Chondrocyte (in vitro differentiated cells): Measurements from ENCODE around the gene ATG13. TPM values are rescaled to one million over a fixed set of nuclear protein-coding genes. Genes with fewer than 3 reads are reported as not detected.

Experiments used
- DNase-seq: peaks from one replicate; pipeline ENCODE4 v3.0.0; 2021; ENCODE audit warnings: mixed read lengths, low spot score
- H3K27ac Mint-ChIP-seq: one replicate; pipeline ENCODE4 v1.8.0; 2021; ENCODE audit warnings: mild to moderate bottlenecking, moderate library complexity, mixed read lengths; ENCODE audit not compliant: unreplicated experiment
- H3K27me3 Mint-ChIP-seq: 2 replicates; pipeline ENCODE4 v1.8.0; 2021; ENCODE audit warnings: low read depth, mixed read lengths
- H3K36me3 Mint-ChIP-seq: 2 replicates; pipeline ENCODE4 v1.8.0; 2021; ENCODE audit warnings: low read depth, mixed read lengths
- H3K4me1 Mint-ChIP-seq: 2 replicates; pipeline ENCODE4 v1.8.0; 2021; ENCODE audit warnings: low read depth, mild to moderate bottlenecking, mixed read lengths
- H3K4me3 Mint-ChIP-seq: one replicate; pipeline ENCODE4 v1.8.0; 2021; ENCODE audit warnings: mild to moderate bottlenecking, moderate library complexity, mixed read lengths; ENCODE audit not compliant: unreplicated experiment
- H3K9me3 Mint-ChIP-seq: 2 replicates; pipeline ENCODE4 v1.8.0; 2021; ENCODE audit warnings: low read depth, mixed read lengths
- CTCF ChIP-seq: fragments of 200-600 bp; sonication (generic); IDR thresholded peaks from 2 replicates; pipeline ENCODE4 v1.5.0; 2021; ENCODE audit warnings: antibody characterized with exemption, mild to moderate bottlenecking, moderate library complexity
- total RNA-seq: library from RNA; stranded (reverse); gene quantifications from 3 replicates; pipeline ENCODE4 v1.2.1, GENCODE V29; 2021

Gene ATG13
- total RNA-seq, 1 donor from 2014 or later, result 67.1 TPM

- H3K4me3 Mint-ChIP-seq, result no peak overlapping the region
- peaks cover 18% of the 10 kb centered on the region for H3K36me3 Mint-ChIP-seq
- H3K27ac Mint-ChIP-seq, result peak overlapping the region; percentile 64
- TF ChIP-seq CTCF, result no peak
- peaks cover 30% of the 10 kb centered on the region for H3K4me1 Mint-ChIP-seq
- no peak for DNase-seq
- H3K9me3 Mint-ChIP-seq, result no peaks in the 10 kb centered on the region
- H3K27me3 Mint-ChIP-seq, result no peaks in the 10 kb centered on the region
Measured at GRCh38 chr11:46686886-46687795, 69.8 kb downstream of the ATG13 start.

DNA sequence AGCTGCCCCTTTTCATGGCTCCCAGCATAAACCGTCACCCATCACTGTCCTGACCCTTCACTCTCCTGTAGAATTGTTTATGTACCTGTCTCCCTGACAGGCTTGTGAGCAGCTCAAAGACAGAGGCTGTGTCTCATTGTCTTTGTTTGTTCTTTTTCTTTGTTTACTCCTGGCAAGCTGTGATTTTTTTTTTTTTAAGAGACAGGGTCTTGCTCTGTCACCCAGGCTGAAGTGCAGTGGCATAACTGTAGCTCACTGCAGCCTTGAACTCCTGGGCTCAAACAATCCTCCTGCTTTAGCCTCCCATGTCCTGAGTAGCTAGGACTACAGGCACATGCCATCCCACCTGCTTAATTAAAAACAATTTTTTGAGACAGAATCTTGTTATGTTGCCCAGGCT lies 73.3 kb downstream of the ATG13 start:
- no peak for TF ChIP-seq CTCF
- H3K4me3 Mint-ChIP-seq, result no peak overlapping the region
- no peaks in the 10 kb centered on the region for H3K27me3 Mint-ChIP-seq
- DNase-seq, result no peak
- peaks cover 27% of the 10 kb centered on the region for H3K36me3 Mint-ChIP-seq
- no peaks in the 10 kb centered on the region for H3K9me3 Mint-ChIP-seq
- peaks cover 38% of the 10 kb centered on the region for H3K4me1 Mint-ChIP-seq
- peak overlapping the region; percentile 50 for H3K27ac Mint-ChIP-seq

DNA sequence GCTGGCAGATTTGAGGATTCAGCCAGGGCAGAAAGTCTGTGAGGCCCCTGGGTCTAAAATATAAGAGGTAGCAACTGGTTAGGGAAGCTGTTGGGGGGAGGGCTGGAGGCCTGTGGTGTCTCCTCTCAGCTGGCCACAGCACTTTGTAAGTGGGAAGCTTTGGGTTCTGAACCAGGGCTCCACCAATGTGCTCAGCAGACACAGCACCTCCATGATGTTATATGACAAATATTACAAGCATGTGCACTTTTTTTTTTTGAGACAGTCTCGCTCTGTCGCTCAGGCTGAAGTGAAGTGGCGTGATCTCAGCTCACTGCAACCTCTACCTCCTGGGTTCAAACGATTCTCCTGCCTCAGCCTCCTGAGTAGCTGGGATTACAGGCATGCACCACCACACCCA lies 75.1 kb downstream of the ATG13 start:
- Mint-ChIP-seq H3K36me3 (peaks cover 21% of the 10 kb centered on the region), H3K4me3 (no peak overlapping the region), H3K4me1 (peaks cover 51% of the 10 kb centered on the region), H3K9me3 (no peaks in the 10 kb centered on the region), H3K27ac (peak overlapping the region; percentile 74), H3K27me3 (no peaks in the 10 kb centered on the region)
- DNase-seq, result no peak
- TF ChIP-seq CTCF, result no peak

- Mint-ChIP-seq H3K4me3 (no peak overlapping the region), H3K27me3 (no peaks in the 10 kb centered on the region), H3K9me3 (no peaks in the 10 kb centered on the region), H3K27ac (peak overlapping the region; percentile 94), H3K4me1 (peaks cover 55% of the 10 kb centered on the region), H3K36me3 (peaks cover 20% of the 10 kb centered on the region)
- no peak for TF ChIP-seq CTCF
- DNase-seq, result no peak
Measured at GRCh38 chr11:46693597-46694012, 76.3 kb downstream of the ATG13 start.

- Mint-ChIP-seq H3K27ac (peak overlapping the region; percentile 94), H3K4me3 (no peak overlapping the region)
Measured at GRCh38 chr11:46694072-46694471, 76.7 kb downstream of the ATG13 start.

More at GRCh38 chr11:46694072-46694471, 76.7 kb downstream of the ATG13 start:
- H3K36me3 Mint-ChIP-seq, result peaks cover 20% of the 10 kb centered on the region
- no peak for TF ChIP-seq CTCF
- peaks cover 59% of the 10 kb centered on the region for H3K4me1 Mint-ChIP-seq
- H3K27me3 Mint-ChIP-seq, result no peaks in the 10 kb centered on the region
- no peaks in the 10 kb centered on the region for H3K9me3 Mint-ChIP-seq
- DNase-seq, result no peak
